ENCODE measurements around the gene RPUSD3. TPM values are rescaled to one million over a fixed set of nuclear protein-coding genes. Genes with fewer than 3 reads are reported as not detected.

RPUSD3 gene
- total and polyA plus RNA-seq, 2 of the 4 experiments (the other 2 are of a cell fraction) = 30.3 to 49.4 TPM

DNA sequence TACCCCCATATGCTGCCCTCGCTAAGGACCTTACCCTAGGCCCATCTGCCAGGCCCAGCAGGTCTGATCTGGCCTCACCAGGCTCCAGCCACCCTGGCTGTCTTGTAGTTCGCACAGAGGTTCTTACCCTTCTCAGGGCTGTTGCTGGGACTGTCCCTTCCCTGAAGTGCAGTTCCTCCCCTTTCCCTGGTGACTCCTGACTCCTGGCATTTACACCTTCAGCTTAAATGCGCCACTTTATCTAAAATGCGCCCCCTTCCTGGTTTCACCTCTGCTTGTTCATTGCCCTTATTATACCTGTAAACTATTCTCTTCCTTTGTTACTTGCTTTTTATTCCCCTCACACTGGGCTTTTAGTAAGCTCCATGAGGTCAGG is 34.6 kb downstream of the RPUSD3 start:
- no TSS peak for BruUV-seq (replicated peaks)
- POLR2A ChIA-PET (ENCODE audit: unreplicated experiment) = no interaction called here
- peaks cover 0 to 18% of the 10 kb centered on the region in 2 experiments; a peak in 3 of 4 replicates for H3K79me1 ChIP-seq (ENCODE audit: low read depth in 1 of 2, low read length in 2 of 2)
- H2BK5ac ChIP-seq (ENCODE audit: low read depth, low read length, poor library complexity, severe bottlenecking) = peak overlapping the region; percentile 9
- H2BK20ac ChIP-seq (ENCODE audit: low read depth, low read length) = no peak overlapping the region
- peaks cover 4% of the 10 kb centered on the region for H3K9me1 ChIP-seq (ENCODE audit: insufficient read depth, low read length)
- in situ Hi-C loops (cut with MboI; ENCODE audit: low sequenced_read_pairs) (no loop called here), intact Hi-C loops (cut with micrococcal nuclease) (no loop called here), dilution Hi-C loops (cut with HindIII; ENCODE audit: low sequenced_read_pairs, unreplicated experiment) (no loop called here)
- H3K4me2 ChIP-seq (ENCODE audit: low read depth, low read length) = peak overlapping the region; percentile 44
- H4K91ac ChIP-seq (ENCODE audit: insufficient read depth, low read depth, low read length) = peak overlapping the region; percentile 66; the same call in 1 of the 2 replicates
- CTCF ChIA-PET = interaction anchor here (0.6 to 0.9 kb wide), 2 partner anchors 10 to 35 kb away, joined by 3 read pairs; no protein-coding TSS in a partner anchor
- H2AFZ ChIP-seq (replicated peaks; ENCODE audit: low read length, poor library complexity) = peak overlapping the region; percentile 87
- ATAC-seq (ENCODE audit: low read depth) = no peak
- H3K36me3 ChIP-seq (ENCODE audit: control insufficient read depth, insufficient read depth, low read length) = peaks cover 35% of the 10 kb centered on the region
- no peaks in the 10 kb centered on the region for H3K9me3 ChIP-seq (ENCODE audit: control insufficient read depth, insufficient read depth, low read length)
- peak overlapping the region; percentile 81 for H3K4ac ChIP-seq (ENCODE audit: low read depth, low read length)
- peaks cover 8% of the 10 kb centered on the region for H3K4me1 ChIP-seq (ENCODE audit: control insufficient read depth, insufficient read depth, low read length)
- peak overlapping the region; percentile 9 for H2AK5ac ChIP-seq (ENCODE audit: low read depth, low read length)
- H4K8ac ChIP-seq (ENCODE audit: low read depth in 2 of 2, low read length in 2 of 2) = peak overlapping the region; percentile 72 to 93
- no peak overlapping the region for H2AK9ac ChIP-seq (replicated peaks; ENCODE audit: low read depth, low read length, poor library complexity)
- peak overlapping the region; percentile 43; the same call in 1 of the 2 replicates for H3K27ac ChIP-seq (ENCODE audit: insufficient read depth, low read length)
- no peak overlapping the region for H3K18ac ChIP-seq (ENCODE audit: low read depth, low read length)
- no peak overlapping the region for H2BK120ac ChIP-seq (ENCODE audit: low read depth, low read length)
- 0 out of 2 replicates have a peak overlapping the region, but pooled peaks have one; percentile 71 for H3K9ac ChIP-seq (ENCODE audit: low read depth, low read length)
- no peak for DNase-seq
- 0 out of 2 replicates have a peak overlapping the region, but pooled peaks have one; percentile 11 for H3K14ac ChIP-seq (replicated peaks; ENCODE audit: low read depth, low read length)
- H2BK15ac ChIP-seq (ENCODE audit: low read depth, low read length) = no peak overlapping the region
- H3K56ac ChIP-seq (ENCODE audit: extremely low read depth, insufficient read depth, low read length) = no peak overlapping the region
- H3K23ac ChIP-seq (ENCODE audit: low read depth, low read length) = no peak overlapping the region; the same call in 1 of the 2 replicates
- peaks cover 17% of the 10 kb centered on the region for H4K20me1 ChIP-seq (ENCODE audit: insufficient read depth, low read length)
- TF ChIP-seq MAFK (IDR thresholded peaks at IDR 0.05; ENCODE audit: low read depth, low read length) (no peak), FOS (IDR thresholded peaks at IDR 0.05; ENCODE audit: low read depth, low read length) (no peak), MXI1 (IDR thresholded peaks at IDR 0.05; ENCODE audit: borderline replicate concordance, low read depth, low read length) (no peak), CEBPB (IDR thresholded peaks at IDR 0.05; ENCODE audit: low read depth, low read length) (no peak), CHD1 (IDR thresholded peaks at IDR 0.05; ENCODE audit: low read depth, low read length) (no peak), BHLHE40 (IDR thresholded peaks at IDR 0.05; ENCODE audit: low read depth, low read length) (no peak), SMC3 (IDR thresholded peaks at IDR 0.05; ENCODE audit: low read depth, low read length) (no peak), RAD21 (IDR thresholded peaks at IDR 0.05; ENCODE audit: low read length) (no peak), POLR2A (IDR thresholded peaks at IDR 0.05; ENCODE audit: low read depth, low read length) (no peak), NFE2L2 (IDR thresholded peaks at IDR 0.05; ENCODE audit: low read depth, low read length) (no peak), MAZ (IDR thresholded peaks at IDR 0.05; ENCODE audit: borderline replicate concordance, low read depth, low read length) (no peak), RFX5 (IDR thresholded peaks at IDR 0.05; ENCODE audit: low read depth, low read length) (no peak)
- TF ChIP-seq, protein P1, sequence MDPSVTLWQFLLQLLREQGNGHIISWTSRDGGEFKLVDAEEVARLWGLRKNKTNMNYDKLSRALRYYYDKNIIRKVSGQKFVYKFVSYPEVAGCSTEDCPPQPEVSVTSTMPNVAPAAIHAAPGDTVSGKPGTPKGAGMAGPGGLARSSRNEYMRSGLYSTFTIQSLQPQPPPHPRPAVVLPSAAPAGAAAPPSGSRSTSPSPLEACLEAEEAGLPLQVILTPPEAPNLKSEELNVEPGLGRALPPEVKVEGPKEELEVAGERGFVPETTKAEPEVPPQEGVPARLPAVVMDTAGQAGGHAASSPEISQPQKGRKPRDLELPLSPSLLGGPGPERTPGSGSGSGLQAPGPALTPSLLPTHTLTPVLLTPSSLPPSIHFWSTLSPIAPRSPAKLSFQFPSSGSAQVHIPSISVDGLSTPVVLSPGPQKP (IDR thresholded peaks at IDR 0.05; ENCODE audit: borderline replicate concordance, low read depth, low read length) = no peak
- TF ChIP-seq, protein P2, sequence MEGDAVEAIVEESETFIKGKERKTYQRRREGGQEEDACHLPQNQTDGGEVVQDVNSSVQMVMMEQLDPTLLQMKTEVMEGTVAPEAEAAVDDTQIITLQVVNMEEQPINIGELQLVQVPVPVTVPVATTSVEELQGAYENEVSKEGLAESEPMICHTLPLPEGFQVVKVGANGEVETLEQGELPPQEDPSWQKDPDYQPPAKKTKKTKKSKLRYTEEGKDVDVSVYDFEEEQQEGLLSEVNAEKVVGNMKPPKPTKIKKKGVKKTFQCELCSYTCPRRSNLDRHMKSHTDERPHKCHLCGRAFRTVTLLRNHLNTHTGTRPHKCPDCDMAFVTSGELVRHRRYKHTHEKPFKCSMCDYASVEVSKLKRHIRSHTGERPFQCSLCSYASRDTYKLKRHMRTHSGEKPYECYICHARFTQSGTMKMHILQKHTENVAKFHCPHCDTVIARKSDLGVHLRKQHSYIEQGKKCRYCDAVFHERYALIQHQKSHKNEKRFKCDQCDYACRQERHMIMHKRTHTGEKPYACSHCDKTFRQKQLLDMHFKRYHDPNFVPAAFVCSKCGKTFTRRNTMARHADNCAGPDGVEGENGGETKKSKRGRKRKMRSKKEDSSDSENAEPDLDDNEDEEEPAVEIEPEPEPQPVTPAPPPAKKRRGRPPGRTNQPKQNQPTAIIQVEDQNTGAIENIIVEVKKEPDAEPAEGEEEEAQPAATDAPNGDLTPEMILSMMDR (conservative IDR thresholded peaks at IDR 0.05; ENCODE audit: low read depth, low read length) = no peak
- TF ChIP-seq, protein P3, sequence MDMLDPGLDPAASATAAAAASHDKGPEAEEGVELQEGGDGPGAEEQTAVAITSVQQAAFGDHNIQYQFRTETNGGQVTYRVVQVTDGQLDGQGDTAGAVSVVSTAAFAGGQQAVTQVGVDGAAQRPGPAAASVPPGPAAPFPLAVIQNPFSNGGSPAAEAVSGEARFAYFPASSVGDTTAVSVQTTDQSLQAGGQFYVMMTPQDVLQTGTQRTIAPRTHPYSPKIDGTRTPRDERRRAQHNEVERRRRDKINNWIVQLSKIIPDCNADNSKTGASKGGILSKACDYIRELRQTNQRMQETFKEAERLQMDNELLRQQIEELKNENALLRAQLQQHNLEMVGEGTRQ (IDR thresholded peaks at IDR 0.05; ENCODE audit: low read depth, low read length) = no peak
- H3K4me3 ChIP-seq (ENCODE audit: insufficient read depth, low read depth, low read length) = no peak overlapping the region
- peak overlapping the region; percentile 7; the same call in 1 of the 2 replicates for H4K5ac ChIP-seq (ENCODE audit: low read depth, low read length)
- WGBS, 2 experiments (ENCODE audit: extremely low coverage in 2 of 2, insufficient read length in 1 of 2) = 100% methylated on average over 1 of the region's 4 CpGs; no CpG with 5 or more reads in 1 of the 2 experiments
- no peaks in the 10 kb centered on the region for H3K27me3 ChIP-seq (ENCODE audit: control insufficient read depth, insufficient read depth, low read length)
